GM19397 (cell line): ENCODE data around the gene NKAIN2.

Source experiments
- ATAC-seq: cut with Tn5 transposase; IDR thresholded peaks from one replicate; pipeline ENCODE4 v1.9.1; 2021; ENCODE audit warnings: mild to moderate bottlenecking, moderate library complexity; ENCODE audit not compliant: unreplicated experiment

The NKAIN2 gene

GRCh38 chr6:124022641-124023040 lies 219.0 kb downstream of the NKAIN2 start:
- ATAC-seq: no peak

GRCh38 chr6:124026694-124027093 lies 223.0 kb downstream of the NKAIN2 start:
- ATAC-seq: no peak

- no peak for ATAC-seq
These were observed 223.7 kb downstream of the NKAIN2 start for GRCh38 chr6:124027392-124027791.

GRCh38 chr6:124028117-124028516 lies 224.5 kb downstream of the NKAIN2 start:
- no peak for ATAC-seq

- ATAC-seq: no peak
These were observed 225.9 kb downstream of the NKAIN2 start for GRCh38 chr6:124029567-124029966.

- no peak for ATAC-seq
These were observed 229.8 kb downstream of the NKAIN2 start for GRCh38 chr6:124033501-124033900.

GRCh38 chr6:124036384-124036783 lies 232.7 kb downstream of the NKAIN2 start:
- ATAC-seq: no peak

- ATAC-seq: no peak
These were observed 237.0 kb downstream of the NKAIN2 start for GRCh38 chr6:124040655-124041054.

GRCh38 chr6:124052120-124052519 lies 248.5 kb downstream of the NKAIN2 start:
- no peak for ATAC-seq

GRCh38 chr6:124053315-124053714 lies 249.7 kb downstream of the NKAIN2 start:
- ATAC-seq: no peak

GRCh38 chr6:124054034-124054433 lies 250.4 kb downstream of the NKAIN2 start:
- ATAC-seq: no peak

- ATAC-seq: no peak
These were observed 251.7 kb downstream of the NKAIN2 start for GRCh38 chr6:124055395-124055794.

- no peak for ATAC-seq
These were observed 252.3 kb downstream of the NKAIN2 start for GRCh38 chr6:124055963-124056362.

GRCh38 chr6:124056407-124057334 lies 253.0 kb downstream of the NKAIN2 start:
- no peak for ATAC-seq

- ATAC-seq: no peak
These were observed 253.8 kb downstream of the NKAIN2 start for GRCh38 chr6:124057461-124057860.

- ATAC-seq: no peak
These were observed 260.9 kb downstream of the NKAIN2 start for GRCh38 chr6:124064317-124065113.

- ATAC-seq: no peak
These were observed 262.6 kb downstream of the NKAIN2 start for GRCh38 chr6:124066269-124066668.

GRCh38 chr6:124066946-124067552 lies 263.4 kb downstream of the NKAIN2 start:
- ATAC-seq: no peak

- ATAC-seq: no peak
These were observed 265.7 kb downstream of the NKAIN2 start for GRCh38 chr6:124069230-124069950.

- ATAC-seq: no peak
These were observed 269.4 kb downstream of the NKAIN2 start for GRCh38 chr6:124073021-124073420.
